HG03039 (cell line): Measurements from ENCODE around the gene ZNHIT6.

Experiments
- ATAC-seq: cut with Tn5 transposase; IDR thresholded peaks from one replicate; pipeline ENCODE4 v1.9.1; 2021; ENCODE audit warnings: mild to moderate bottlenecking, moderate library complexity; ENCODE audit not compliant: unreplicated experiment

ZNHIT6 gene

GRCh38 chr1:85599681-85600080 lies 108.6 kb downstream of the ZNHIT6 start:
- no peak for ATAC-seq
